CD4-positive, CD25-positive, alpha-beta regulatory T cell (primary cell): ENCODE results near the gene FGF7. TPM values are rescaled to one million over a fixed set of nuclear protein-coding genes. Genes with fewer than 3 reads are reported as not detected.
"Not testable (repeated sequence)": the region's sequence is repeated elsewhere in the genome, so short reads cannot be mapped to it uniquely, and the experiment has no call there.

Experiments
- ATAC-seq, 2 donors: fragments of 150-1000 bp; cut with Tn5 transposase; one replicate each; pipeline ENCODE4 v1.10.0; 2021; ENCODE audit warnings: low read depth in 2 of 2, moderate number of reproducible peaks in 2 of 2, moderate library complexity in 1 of 2
- DNase-seq, 3 donors: peaks; one replicate each; pipeline versions ENCODE4 v3.0.0 to v3.0.0-alpha.2; 2012 to 2022; ENCODE audit warnings: mixed read lengths in 1 of 3
- H3K27ac ChIP-seq: one replicate; pipeline ENCODE4 v1.7.0; 2013; ENCODE audit warnings: mild to moderate bottlenecking, low read length; ENCODE audit not compliant: insufficient read depth, poor library complexity, severe bottlenecking
- H3K27me3 ChIP-seq: one replicate; pipeline ENCODE4 v1.7.0; 2013; ENCODE audit warnings: low read length; ENCODE audit not compliant: control insufficient read depth, insufficient read depth
- H3K36me3 ChIP-seq: one replicate; pipeline ENCODE4 v1.7.0; 2013; ENCODE audit warnings: mild to moderate bottlenecking, low read length, moderate library complexity; ENCODE audit not compliant: control insufficient read depth, insufficient read depth
- H3K4me1 ChIP-seq: 2 replicates; pipeline ENCODE4 v1.7.0; 2013; ENCODE audit warnings: mild to moderate bottlenecking, low read length; ENCODE audit not compliant: insufficient read depth, control insufficient read depth, poor library complexity, severe bottlenecking
- H3K4me3 ChIP-seq: one replicate; pipeline ENCODE4 v1.7.0; 2013; ENCODE audit warnings: low read depth, mild to moderate bottlenecking, low read length, moderate library complexity
- H3K9me3 ChIP-seq, 2 experiments: 1 replicate in 1 of 2; 2 replicates in 1 of 2; pipeline ENCODE4 v1.7.0; 2013; ENCODE audit warnings: low read length in 2 of 2, mild to moderate bottlenecking in 1 of 2, moderate library complexity in 1 of 2; ENCODE audit not compliant: control insufficient read depth in 2 of 2
- H3K27ac Mint-ChIP-seq, 3 donors: one replicate each; pipeline ENCODE4 v1.8.0; 2020 to 2022; ENCODE audit warnings: mild to moderate bottlenecking in 3 of 3, mixed read lengths in 3 of 3, moderate library complexity in 2 of 3
- H3K27me3 Mint-ChIP-seq: one replicate; pipeline ENCODE4 v1.8.0; 2022; ENCODE audit warnings: mild to moderate bottlenecking, mixed read lengths
- H3K36me3 Mint-ChIP-seq: one replicate; pipeline ENCODE4 v1.8.0; 2020; ENCODE audit warnings: mixed read lengths
- H3K4me1 Mint-ChIP-seq, 4 donors: one replicate each; pipeline ENCODE4 v1.8.0; 2020 to 2022; ENCODE audit warnings: mixed read lengths in 4 of 4, mild to moderate bottlenecking in 1 of 4
- H3K4me3 Mint-ChIP-seq, 4 donors: one replicate each; pipeline ENCODE4 v1.8.0; 2020 to 2022; ENCODE audit warnings: mild to moderate bottlenecking in 4 of 4, mixed read lengths in 4 of 4, moderate library complexity in 3 of 4
- H3K9me3 Mint-ChIP-seq, 7 donors: one replicate each; pipeline ENCODE4 v1.8.0; 2020 to 2022; ENCODE audit warnings: mixed read lengths in 7 of 7, mild to moderate bottlenecking in 3 of 7, moderate library complexity in 2 of 7
- polyA plus RNA-seq, 4 donors: library from polyadenylated mRNA; unstranded; fragments of 300-500 nt; fragmentation: Illumina TruSeq; gene quantifications; one replicate each; pipeline ENCODE4 v1.2.3, GENCODE V29; 2021
- total RNA-seq: library from RNA; stranded (reverse); gene quantifications from one replicate; pipeline ENCODE4 v1.2.3, GENCODE V29; 2022

FGF7 gene
- total and polyA plus RNA-seq, 5 donors from 2014 or later = 0.02 TPM; not detected in 4

DNA sequence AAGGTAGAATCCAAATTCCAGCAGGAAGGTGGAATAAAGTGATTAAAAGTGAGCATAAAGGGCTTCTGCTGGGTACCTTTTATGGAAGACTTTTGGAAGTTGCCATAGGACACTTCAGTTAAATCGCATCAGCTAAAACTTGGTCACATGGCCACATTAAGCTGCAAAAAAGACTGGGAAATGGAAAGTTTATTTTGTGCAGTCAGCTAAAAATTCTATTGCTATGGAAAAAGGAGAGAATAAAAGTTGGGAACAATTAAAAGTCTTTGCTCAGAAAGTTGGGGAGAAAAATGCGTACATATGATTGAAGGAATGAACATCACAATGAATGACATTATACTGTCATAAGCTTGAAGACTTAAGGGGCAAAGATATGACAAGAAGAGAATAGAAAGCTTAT, 49.3 kb downstream of the FGF7 start:
- peaks cover 0 to 4% (median 4%) of the 10 kb centered on the region in 4 donors for H3K4me1 Mint-ChIP-seq
- Histone ChIP-seq H3K9me3 (no peaks in the 10 kb centered on the region), H3K27ac (no peak overlapping the region), H3K36me3 (no peaks in the 10 kb centered on the region), H3K4me3 (no peak overlapping the region), H3K27me3 (no peaks in the 10 kb centered on the region), H3K4me1 (no peaks in the 10 kb centered on the region)
- no peaks in the 10 kb centered on the region for H3K9me3 Mint-ChIP-seq
- DNase-seq = no peak
- H3K36me3 Mint-ChIP-seq = no peaks in the 10 kb centered on the region
- H3K27me3 Mint-ChIP-seq = no peaks in the 10 kb centered on the region
- no peak overlapping the region for H3K4me3 Mint-ChIP-seq
- no peak for ATAC-seq
- no peak overlapping the region for H3K27ac Mint-ChIP-seq

DNA sequence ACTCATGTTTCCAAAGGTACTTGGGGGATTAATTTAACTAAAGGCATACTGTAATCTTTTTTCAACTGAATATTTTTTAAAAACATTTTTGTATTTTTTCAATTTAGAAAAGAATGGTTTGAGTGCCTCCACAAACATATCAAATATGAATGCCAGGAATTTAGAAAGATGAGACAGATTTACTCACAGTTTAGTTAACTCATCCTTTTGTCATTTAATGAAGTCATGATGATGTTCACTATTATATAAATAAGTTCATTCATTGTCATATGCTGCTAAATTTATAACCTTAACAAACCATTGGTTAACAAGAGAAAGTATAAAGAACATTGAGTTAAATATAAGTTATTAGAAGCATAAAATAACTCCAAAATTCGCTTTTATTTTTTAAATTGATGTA, 50.0 kb downstream of the FGF7 start:
- Histone ChIP-seq H3K27ac (no peak overlapping the region), H3K9me3 (no peaks in the 10 kb centered on the region), H3K27me3 (no peaks in the 10 kb centered on the region), H3K36me3 (no peaks in the 10 kb centered on the region), H3K4me1 (no peaks in the 10 kb centered on the region), H3K4me3 (no peak overlapping the region)
- H3K27me3 Mint-ChIP-seq = no peaks in the 10 kb centered on the region
- H3K4me3 Mint-ChIP-seq = no peak overlapping the region
- no peaks in the 10 kb centered on the region for H3K9me3 Mint-ChIP-seq
- H3K27ac Mint-ChIP-seq = no peak overlapping the region
- H3K36me3 Mint-ChIP-seq = no peaks in the 10 kb centered on the region
- ATAC-seq (no peak), DNase-seq (no peak)
- H3K4me1 Mint-ChIP-seq = peaks cover 0 to 4% (median 4%) of the 10 kb centered on the region in 4 donors

DNA sequence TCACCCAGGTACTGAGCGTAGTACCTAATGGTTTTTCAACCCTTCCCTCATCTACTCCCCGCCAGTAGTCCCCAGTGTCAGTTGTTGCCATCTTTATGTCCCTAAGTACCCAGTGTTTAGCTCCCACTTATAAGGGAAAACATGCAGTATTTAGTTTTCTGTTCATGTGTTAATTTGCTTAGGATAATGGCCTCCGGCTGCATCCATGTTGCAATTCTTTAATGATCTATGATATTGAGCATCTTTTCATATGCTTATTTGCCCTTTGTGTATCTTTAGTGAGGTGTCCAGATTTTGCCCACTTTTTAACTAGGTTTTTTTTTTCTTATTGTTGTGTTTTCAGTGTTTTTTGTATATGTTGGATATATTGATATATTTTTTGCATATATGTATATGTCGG, 55.0 kb downstream of the FGF7 start:
- not testable (repeated sequence) for H3K27ac Mint-ChIP-seq, H3K4me3 ChIP-seq, H3K9me3 Mint-ChIP-seq, H3K4me1 Mint-ChIP-seq, H3K36me3 ChIP-seq, H3K27ac ChIP-seq, H3K27me3 Mint-ChIP-seq, ATAC-seq, H3K4me3 Mint-ChIP-seq, DNase-seq, H3K27me3 ChIP-seq, H3K9me3 ChIP-seq, H3K36me3 Mint-ChIP-seq, H3K4me1 ChIP-seq

DNA sequence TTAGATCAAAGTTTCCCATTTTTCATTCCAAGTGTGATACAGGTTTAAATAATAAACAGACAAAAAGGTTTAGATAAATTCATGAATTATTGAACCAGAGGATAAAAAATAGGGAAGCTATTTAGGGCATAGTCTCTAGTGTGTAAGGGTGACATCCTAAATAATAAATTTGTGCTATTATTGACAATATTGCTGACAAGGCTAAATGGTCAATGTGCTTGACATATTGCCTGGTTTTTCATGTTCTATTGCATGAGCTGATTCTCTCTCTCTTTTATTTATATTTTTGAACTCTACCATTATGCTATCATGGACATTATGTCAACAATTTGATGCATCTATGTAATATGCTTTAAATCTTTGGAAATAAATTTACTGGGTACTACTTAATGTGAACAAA, 55.9 kb downstream of the FGF7 start:
- not testable (repeated sequence) for H3K27ac ChIP-seq, H3K4me1 ChIP-seq, H3K9me3 ChIP-seq, H3K4me1 Mint-ChIP-seq, H3K4me3 Mint-ChIP-seq, H3K27me3 ChIP-seq, H3K27me3 Mint-ChIP-seq, DNase-seq, H3K36me3 ChIP-seq, H3K27ac Mint-ChIP-seq, H3K36me3 Mint-ChIP-seq, ATAC-seq, H3K9me3 Mint-ChIP-seq, H3K4me3 ChIP-seq

DNA sequence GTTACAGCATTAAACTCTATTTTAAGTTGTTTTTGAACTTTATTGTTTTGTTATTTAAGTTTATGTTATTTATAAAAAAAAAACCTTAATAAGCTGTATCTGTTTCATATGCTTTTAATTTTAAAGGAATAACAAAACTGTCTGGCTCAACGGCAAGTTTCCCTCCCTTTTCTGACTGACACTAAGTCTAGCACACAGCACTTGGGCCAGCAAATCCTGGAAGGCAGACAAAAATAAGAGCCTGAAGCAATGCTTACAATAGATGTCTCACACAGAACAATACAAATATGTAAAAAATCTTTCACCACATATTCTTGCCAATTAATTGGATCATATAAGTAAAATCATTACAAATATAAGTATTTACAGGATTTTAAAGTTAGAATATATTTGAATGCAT, 62.4 kb downstream of the FGF7 start:
- H3K4me3 Mint-ChIP-seq, H3K9me3 ChIP-seq, H3K36me3 ChIP-seq, DNase-seq, H3K27me3 ChIP-seq, H3K27ac Mint-ChIP-seq, ATAC-seq, H3K27me3 Mint-ChIP-seq, H3K9me3 Mint-ChIP-seq, H3K4me1 Mint-ChIP-seq, H3K4me1 ChIP-seq, H3K36me3 Mint-ChIP-seq, H3K27ac ChIP-seq, H3K4me3 ChIP-seq: not testable (repeated sequence)

DNA sequence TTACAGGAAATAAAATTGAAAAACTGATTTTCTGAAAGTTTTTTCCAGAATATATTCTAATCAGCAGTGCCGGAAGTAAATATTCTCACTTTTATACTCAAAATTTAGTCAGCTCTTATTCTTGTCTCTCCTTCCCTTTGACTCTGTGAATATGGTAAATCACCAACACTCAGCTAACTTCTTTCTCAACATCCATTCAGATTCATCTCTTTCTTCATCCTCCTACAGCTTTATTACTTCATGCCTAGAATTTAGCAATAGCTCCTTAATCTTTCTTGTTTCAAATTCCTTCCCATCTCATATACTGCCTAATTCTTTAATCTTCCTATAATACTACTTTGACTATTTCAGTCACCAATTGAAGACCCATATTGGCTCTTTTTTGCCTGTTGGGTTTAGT, 67.9 kb downstream of the FGF7 start:
- ATAC-seq (no peak), DNase-seq (no peak)
- Mint-ChIP-seq H3K4me1 (no peaks in the 10 kb centered on the region), H3K27ac (peak overlapping the region in 1 of 3 donors; percentile 12), H3K4me3 (no peak overlapping the region), H3K9me3 (peaks cover 0 to 3% (median 1%) of the 10 kb centered on the region in 7 donors), H3K36me3 (no peaks in the 10 kb centered on the region), H3K27me3 (peaks cover 14% of the 10 kb centered on the region)
- Histone ChIP-seq H3K4me1 (no peaks in the 10 kb centered on the region), H3K27me3 (no peaks in the 10 kb centered on the region), H3K27ac (no peak overlapping the region), H3K4me3 (no peak overlapping the region), H3K36me3 (no peaks in the 10 kb centered on the region), H3K9me3 (no peaks in the 10 kb centered on the region)

DNA sequence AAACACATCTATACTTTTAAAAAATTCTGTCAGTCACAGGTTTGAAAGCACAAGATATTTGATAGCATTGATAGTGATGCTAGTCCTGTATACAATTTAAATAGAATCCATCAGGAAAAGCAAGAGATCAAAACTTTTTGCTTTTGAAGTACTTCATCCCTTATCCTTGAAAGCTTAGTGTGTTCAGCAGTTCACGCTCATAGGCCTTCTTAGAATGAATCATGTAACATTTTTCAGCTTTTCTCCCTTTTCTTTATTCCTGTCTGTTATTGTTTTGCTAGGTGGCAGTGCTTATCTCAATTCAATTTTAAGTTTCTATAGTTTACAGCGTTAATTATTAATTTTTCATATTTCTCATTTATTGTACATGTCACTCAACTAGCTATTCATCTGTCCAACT, 69.1 kb downstream of the FGF7 start:
- no peak overlapping the region for H3K27ac ChIP-seq
- H3K4me1 Mint-ChIP-seq = no peaks in the 10 kb centered on the region
- no peak overlapping the region for H3K27ac Mint-ChIP-seq
- no peaks in the 10 kb centered on the region for H3K9me3 ChIP-seq
- H3K27me3 Mint-ChIP-seq = peaks cover 19% of the 10 kb centered on the region
- no peak overlapping the region for H3K4me3 ChIP-seq
- peaks cover 0 to 4% (median 1%) of the 10 kb centered on the region in 7 donors for H3K9me3 Mint-ChIP-seq
- no peaks in the 10 kb centered on the region for H3K27me3 ChIP-seq
- ATAC-seq (no peak), DNase-seq (no peak)
- no peaks in the 10 kb centered on the region for H3K36me3 ChIP-seq
- H3K36me3 Mint-ChIP-seq = no peaks in the 10 kb centered on the region
- no peak overlapping the region for H3K4me3 Mint-ChIP-seq
- no peaks in the 10 kb centered on the region for H3K4me1 ChIP-seq

DNA sequence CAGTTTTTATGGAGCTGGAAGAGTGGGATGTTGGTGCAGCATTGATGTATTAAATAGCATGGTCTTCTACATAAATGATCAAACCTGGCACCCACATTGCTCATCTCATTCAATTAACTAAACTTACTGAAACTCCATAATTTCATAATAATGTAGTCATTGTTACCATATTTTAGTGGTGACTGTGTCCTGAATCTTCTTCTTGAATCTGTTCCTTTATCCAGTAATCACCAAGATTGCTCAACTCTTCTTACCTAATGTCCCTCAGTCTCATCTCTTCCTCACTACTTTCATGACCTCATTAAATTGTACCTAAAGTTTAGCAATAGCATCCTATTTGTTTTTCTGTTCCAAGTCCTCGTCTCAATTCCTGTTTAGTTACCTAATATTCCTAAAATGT, 69.8 kb downstream of the FGF7 start:
- Mint-ChIP-seq H3K4me1 (no peaks in the 10 kb centered on the region), H3K4me3 (no peak overlapping the region), H3K27me3 (peaks cover 20% of the 10 kb centered on the region), H3K27ac (no peak overlapping the region), H3K9me3 (peaks cover 0 to 4% (median 1%) of the 10 kb centered on the region in 7 donors), H3K36me3 (no peaks in the 10 kb centered on the region)
- H3K9me3 ChIP-seq = no peaks in the 10 kb centered on the region
- ATAC-seq (no peak), DNase-seq (no peak)
- no peak overlapping the region for H3K4me3 ChIP-seq
- H3K36me3 ChIP-seq = no peaks in the 10 kb centered on the region
- no peaks in the 10 kb centered on the region for H3K4me1 ChIP-seq
- no peaks in the 10 kb centered on the region for H3K27me3 ChIP-seq
- no peak overlapping the region for H3K27ac ChIP-seq
